HL-60 (cell line): Measurements from ENCODE around the gene RAB3A.

Experiments
- CTCF ChIP-seq: IDR thresholded peaks from one replicate; pipeline ENCODE4 v1.5.1; 2011; ENCODE audit warnings: low read length, control low read depth, inconsistent platforms; ENCODE audit not compliant: insufficient read depth
- POLR2AphosphoS5 ChIP-seq: IDR thresholded peaks from 2 replicates; pipeline ENCODE4 v1.6.1; 2012; ENCODE audit warnings: low read depth
- REST ChIP-seq: IDR thresholded peaks from 2 replicates; pipeline ENCODE4 v1.6.1; 2012; ENCODE audit warnings: low read depth; ENCODE audit not compliant: insufficient replicate concordance
- SPI1 ChIP-seq: IDR thresholded peaks from 2 replicates; pipeline ENCODE4 v1.6.1; 2012; ENCODE audit warnings: low read depth, mild to moderate bottlenecking, borderline replicate concordance

- no peak for TF ChIP-seq CTCF
- TF ChIP-seq REST, result no peak
- TF ChIP-seq POLR2AphosphoS5, result no peak
- TF ChIP-seq SPI1, result no peak
Measured at GRCh38 chr19:18219911-18220631, 16.2 kb upstream of the RAB3A start.
